ENCODE data around the gene GPX4.

GPX4 gene

DNA sequence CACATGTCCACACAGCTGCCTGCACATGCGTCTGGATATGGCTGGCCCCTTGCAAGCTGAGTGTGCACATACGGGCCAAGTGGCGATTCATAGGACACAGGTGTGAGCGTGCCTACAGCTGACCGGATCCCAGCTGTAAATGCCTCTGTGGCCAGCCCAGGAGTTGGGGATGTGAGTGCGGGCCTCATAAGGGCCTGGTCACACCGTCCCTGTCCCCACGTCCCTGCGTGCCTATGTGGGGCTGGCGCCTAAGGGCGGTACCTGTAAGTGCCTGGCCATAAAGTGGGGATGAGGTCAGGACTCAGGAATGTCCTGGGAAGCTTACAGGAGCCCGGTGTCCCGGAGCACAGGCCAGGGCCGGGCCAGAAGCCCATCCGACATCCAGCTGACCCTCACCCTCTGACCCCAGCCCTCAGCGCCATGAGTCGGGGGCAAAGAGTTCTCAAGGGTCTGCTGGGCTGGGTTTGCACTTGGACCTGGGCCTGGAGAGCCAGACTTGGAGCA is 38.1 kb upstream of the GPX4 start:
- no peak for DNase-seq (ENCODE audit: extremely low read depth, low read depth)

DNA sequence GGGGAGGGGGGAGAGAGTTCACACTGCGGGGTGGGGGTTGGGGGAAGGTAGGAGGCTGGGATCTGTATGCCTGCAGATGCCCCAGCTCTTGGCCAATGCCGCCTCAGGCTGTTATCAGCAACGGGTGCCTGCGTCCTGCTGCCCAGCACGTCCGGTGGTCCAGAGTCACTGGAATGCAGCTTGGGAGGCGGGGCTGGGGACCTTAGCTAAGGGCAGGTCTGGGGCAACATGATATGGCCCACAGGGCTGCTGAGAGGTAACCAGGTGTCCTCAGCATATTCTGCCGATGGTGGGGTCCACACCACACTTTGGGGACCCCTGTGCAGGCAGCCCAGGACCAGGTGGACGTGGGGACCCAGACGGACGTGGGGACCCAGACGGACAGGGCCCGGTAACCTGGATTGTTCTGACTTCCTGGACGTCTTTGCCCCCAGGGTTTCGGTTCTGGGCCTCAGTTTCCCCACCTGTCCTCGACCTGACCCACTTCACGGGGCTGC is 37.5 kb upstream of the GPX4 start:
- DNase-seq (ENCODE audit: extremely low read depth, low read depth): no peak

More for the DNA sequence above, 38.1 kb upstream of the GPX4 start:
- TF ChIP-seq, protein P1, sequence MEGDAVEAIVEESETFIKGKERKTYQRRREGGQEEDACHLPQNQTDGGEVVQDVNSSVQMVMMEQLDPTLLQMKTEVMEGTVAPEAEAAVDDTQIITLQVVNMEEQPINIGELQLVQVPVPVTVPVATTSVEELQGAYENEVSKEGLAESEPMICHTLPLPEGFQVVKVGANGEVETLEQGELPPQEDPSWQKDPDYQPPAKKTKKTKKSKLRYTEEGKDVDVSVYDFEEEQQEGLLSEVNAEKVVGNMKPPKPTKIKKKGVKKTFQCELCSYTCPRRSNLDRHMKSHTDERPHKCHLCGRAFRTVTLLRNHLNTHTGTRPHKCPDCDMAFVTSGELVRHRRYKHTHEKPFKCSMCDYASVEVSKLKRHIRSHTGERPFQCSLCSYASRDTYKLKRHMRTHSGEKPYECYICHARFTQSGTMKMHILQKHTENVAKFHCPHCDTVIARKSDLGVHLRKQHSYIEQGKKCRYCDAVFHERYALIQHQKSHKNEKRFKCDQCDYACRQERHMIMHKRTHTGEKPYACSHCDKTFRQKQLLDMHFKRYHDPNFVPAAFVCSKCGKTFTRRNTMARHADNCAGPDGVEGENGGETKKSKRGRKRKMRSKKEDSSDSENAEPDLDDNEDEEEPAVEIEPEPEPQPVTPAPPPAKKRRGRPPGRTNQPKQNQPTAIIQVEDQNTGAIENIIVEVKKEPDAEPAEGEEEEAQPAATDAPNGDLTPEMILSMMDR (IDR thresholded peaks at IDR 0.05; ENCODE audit: low read depth, low read length): no peak

DNA sequence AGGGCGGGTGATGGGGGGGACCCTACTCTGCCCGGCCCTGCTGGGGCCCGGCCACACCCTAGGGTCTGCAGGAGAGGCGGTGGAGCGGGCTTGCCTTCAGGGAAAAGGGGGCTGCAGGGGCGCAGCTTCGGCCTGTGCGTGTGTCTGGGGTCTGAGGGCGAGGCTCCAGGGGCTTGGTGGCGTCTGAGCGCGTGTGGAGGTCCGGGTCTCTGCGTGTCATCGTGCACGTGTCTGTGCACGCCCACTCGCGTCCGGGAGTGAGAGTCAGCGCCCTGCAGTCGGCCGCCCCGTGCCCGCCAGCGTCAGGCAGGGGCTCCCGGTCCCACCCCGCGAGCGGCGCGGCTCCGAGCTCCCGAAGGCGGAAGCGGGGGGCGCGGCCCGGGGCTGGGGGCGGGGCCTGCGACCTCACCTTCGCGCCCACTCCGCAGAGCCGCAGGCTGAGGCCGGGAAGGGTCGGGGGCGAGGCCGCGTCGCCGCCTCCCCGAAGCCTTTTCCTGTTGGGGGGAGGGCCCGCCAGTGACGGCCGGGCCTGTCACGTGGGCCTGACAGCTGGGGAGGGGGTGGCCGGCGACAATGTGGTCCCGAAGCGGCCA is 37.0 kb upstream of the GPX4 start, which contains the start of gene ARHGAP45:
Gene ARHGAP45 (plus strand): TSS at position 420 of the 593 bp plus-strand sequence. CDS start 239 bp downstream, outside the sequence.
- TF ChIP-seq, protein P1 (IDR thresholded peaks at IDR 0.05; ENCODE audit: low read depth, low read length): no peak

More for the DNA sequence above, 37.5 kb upstream of the GPX4 start:
- TF ChIP-seq, protein P1 (IDR thresholded peaks at IDR 0.05; ENCODE audit: low read depth, low read length): no peak

DNA sequence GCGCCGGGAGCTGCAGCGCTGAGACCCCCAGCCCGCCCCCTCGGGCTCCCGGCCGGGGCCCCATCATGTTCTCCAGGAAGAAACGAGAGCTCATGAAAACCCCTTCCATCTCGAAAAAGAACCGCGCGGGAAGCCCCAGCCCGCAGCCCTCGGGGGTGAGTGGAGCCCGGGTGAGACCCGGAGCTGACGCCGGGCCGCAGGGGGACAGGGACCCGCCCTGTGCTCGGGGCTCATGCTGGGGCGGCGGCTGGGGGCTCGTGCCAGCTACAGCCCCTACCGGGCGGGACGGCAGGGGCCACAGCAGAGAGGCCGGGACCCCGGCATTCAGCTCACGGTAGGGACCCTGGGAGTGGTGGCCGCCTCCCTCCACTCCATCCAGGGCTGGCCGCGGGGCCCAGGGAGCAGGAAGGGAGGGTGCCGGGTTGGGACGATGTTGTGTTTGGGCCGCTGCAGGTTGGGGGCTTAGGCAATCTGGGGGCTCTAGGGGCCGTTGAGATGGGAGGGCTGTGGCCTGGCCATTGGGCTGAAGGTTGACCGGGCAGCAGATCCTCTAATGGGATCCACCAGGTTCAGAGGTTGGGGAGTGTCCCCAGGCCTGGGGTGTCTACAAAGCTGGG is 36.3 kb upstream of the GPX4 start:
- no peak for DNase-seq (ENCODE audit: extremely low read depth, low read depth)
- TF ChIP-seq, protein P1 (IDR thresholded peaks at IDR 0.05; ENCODE audit: low read depth, low read length): no peak

More for the DNA sequence above, 37.0 kb upstream of the GPX4 start, which contains the start of gene ARHGAP45:
- no peak for DNase-seq (ENCODE audit: extremely low read depth, low read depth)

DNA sequence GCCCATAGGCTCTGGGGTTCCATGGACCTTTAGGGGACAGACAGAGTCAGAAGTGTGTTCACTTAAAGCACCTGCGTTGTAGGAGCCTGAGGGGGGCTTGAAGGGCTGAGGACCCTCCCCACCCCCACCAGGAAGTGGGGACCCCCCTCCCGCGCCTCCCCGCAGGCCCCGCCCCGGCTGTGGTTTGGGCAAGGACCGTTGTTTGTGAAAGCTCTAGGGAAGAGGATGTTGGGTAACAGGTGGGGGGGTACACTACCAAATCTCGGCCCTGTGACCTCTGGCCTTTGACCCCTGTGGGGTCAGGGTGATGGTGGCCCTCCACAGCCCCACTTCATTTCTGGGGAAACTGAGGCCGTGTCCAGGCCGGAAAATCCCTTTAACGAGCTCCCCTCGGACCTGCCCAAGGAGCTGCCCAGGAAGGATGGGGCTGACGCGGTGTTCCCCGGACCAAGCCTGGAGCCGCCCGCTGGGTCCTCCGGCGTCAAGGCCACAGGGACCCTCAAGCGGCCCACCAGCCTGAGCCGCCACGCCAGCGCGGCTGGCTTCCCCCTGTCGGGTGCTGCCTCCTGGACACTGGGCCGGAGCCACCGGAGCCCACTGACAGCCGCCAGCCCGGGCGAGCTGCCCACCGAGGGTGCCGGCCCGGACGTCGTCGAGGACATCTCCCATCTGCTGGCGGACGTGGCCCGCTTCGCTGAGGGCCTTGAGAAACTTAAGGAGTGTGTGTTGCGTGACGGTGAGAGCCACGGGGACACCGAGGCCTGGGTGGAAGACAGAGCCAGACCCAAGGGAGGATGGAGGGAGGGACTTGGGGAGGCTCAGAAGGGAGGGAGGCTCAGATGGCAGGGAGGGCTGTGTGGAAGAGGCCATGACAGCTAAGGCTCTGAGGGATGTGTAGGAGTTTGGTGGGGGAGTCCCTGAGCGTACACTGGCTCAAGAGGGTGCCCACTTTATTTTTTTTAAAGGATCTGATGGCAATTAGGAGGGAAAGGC is 35.5 kb upstream of the GPX4 start:
- TF ChIP-seq, protein P1 (IDR thresholded peaks at IDR 0.05; ENCODE audit: low read depth, low read length): no peak
- no peak for DNase-seq (ENCODE audit: extremely low read depth, low read depth)

DNA sequence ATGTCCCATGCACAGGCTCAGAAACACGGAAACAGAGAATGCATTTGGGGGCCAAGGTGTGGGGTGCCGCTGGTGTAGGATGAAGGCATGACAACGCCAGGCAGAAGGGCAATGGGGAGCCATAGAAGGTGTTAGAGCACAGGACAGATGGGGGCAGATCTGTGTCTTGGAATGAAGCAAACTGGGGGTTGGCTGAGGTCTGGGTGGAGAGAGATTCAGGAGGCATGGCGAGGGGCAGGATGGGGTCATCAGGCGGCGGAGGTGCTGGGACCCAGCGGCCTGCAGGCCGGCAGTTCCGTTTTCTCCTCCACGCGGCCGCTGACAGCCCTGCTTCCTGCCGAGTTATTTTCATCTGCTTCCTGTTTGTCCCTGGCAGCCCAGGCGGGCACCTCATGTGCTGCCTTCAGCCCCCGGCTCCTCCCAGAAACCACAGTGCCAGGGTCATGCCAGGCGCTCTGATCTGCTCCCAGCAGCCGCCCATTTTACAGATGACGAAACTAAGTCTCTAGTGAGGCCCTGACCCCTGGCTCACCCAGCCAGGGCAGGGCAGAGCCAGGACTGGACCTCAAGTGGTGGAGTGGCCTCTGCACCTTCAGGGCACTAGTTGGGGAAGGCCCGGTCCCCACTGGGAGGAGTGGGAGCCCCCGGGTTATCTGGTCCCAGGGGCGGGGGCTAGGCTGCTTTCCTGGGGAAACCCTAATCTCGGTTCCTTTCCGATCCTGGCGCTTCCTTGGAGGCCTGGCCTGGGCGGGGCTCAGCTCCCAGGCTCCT is 34.6 kb upstream of the GPX4 start:
- no peak for DNase-seq (ENCODE audit: extremely low read depth, low read depth)
- TF ChIP-seq, protein P1 (IDR thresholded peaks at IDR 0.05; ENCODE audit: low read depth, low read length): no peak
